ENCODE results near the gene LIX1.

- TF ChIP-seq POLR2A (IDR thresholded peaks at IDR 0.05; ENCODE audit: low read depth, low read length): no peak
- no peak for TF ChIP-seq POLR2AphosphoS5 (IDR thresholded peaks at IDR 0.05; ENCODE audit: low read depth, low read length)
- no peak for TF ChIP-seq TAF1 (IDR thresholded peaks at IDR 0.05; ENCODE audit: borderline replicate concordance, low read depth, low read length)
Observed at GRCh38 chr5:97095318-97095732, 47.1 kb downstream of the LIX1 start.

Measured in GM12892 (cell line).